Mesangial cell (primary cell): ENCODE results near the gene AUNIP. TPM values are rescaled to one million over a fixed set of nuclear protein-coding genes. Genes with fewer than 3 reads are reported as not detected.

Source experiments
- total RNA-seq: library from RNA; depleted of rRNA; stranded (reverse); fragments of >200 nt; gene quantifications from 2 replicates; pipeline ENCODE4 v1.2.3, GENCODE V29; 2015

Gene AUNIP
- 1.1 and 9.1 TPM in 2 replicates for total RNA-seq

GRCh38 chr1:25858906-25859789 lies at the start of gene AUNIP:
TSS of gene AUNIP (minus strand) at chr1:25859457. CDS start at chr1:25859357, 100 bp downstream.

GRCh38 chr1:25905680-25906643 lies 46.7 kb upstream of the AUNIP start, which contains the start of gene STMN1:
TSS of gene STMN1 (minus strand) at chr1:25906419. CDS start at chr1:25904676, 1,743 bp downstream.

GRCh38 chr1:25875154-25875855 lies 16.0 kb upstream of the AUNIP start, which contains the start of gene PAQR7:
TSS of gene PAQR7 (minus strand) at chr1:25875708. CDS start at chr1:25863839, 11,869 bp downstream.

GRCh38 chr1:25819491-25820246 lies 39.6 kb downstream of the AUNIP start, which contains the start of gene MTFR1L:
TSS of gene MTFR1L (plus strand) at chr1:25819954. CDS start at chr1:25823105, 3,151 bp downstream.

GRCh38 chr1:25799935-25800702 lies 59.1 kb downstream of the AUNIP start, which contains the start of gene SELENON:
TSS of gene SELENON (plus strand) at chr1:25800193. CDS start at chr1:25800231, 38 bp downstream.

Other genes starting within 250 kb of the AUNIP start
- gene MAN1C1, start 242.7 kb downstream of the AUNIP start, total RNA-seq = 0.49 and 1.6 TPM in 2 replicates
- gene SELENON, start 59.3 kb downstream of the AUNIP start, total RNA-seq = 50.4 and 82.0 TPM in 2 replicates
- gene MTFR1L, start 39.5 kb downstream of the AUNIP start, total RNA-seq = 31.3 and 48.6 TPM in 2 replicates
- gene PAQR7, start 16.3 kb upstream of the AUNIP start, total RNA-seq = 9.3 and 15.5 TPM in 2 replicates
- gene STMN1, start 47.0 kb upstream of the AUNIP start, total RNA-seq = 67.4 and 193 TPM in 2 replicates
- gene PAFAH2, start 138.6 kb upstream of the AUNIP start, total RNA-seq = 9.4 and 9.6 TPM in 2 replicates
- gene EXTL1, start 162.3 kb upstream of the AUNIP start, total RNA-seq = 0.65 and 2.3 TPM in 2 replicates
- gene SLC30A2, start 186.7 kb upstream of the AUNIP start, total RNA-seq = 0.38 TPM in 1 of 2 replicates, not detected in the other
- 0.38 TPM in 1 of 2 replicates, not detected in the other for gene TRIM63, start 208.2 kb upstream of the AUNIP start, total RNA-seq